Heart right ventricle (tissue), 16 donors: ENCODE results near the gene NEURL4. TPM values are rescaled to one million over a fixed set of nuclear protein-coding genes. Genes with fewer than 3 reads are reported as not detected.
A peak's percentile ranks its signal among the peaks of the same experiment; 100 is the strongest.

ENCODE experiments used
- ATAC-seq, 8 donors: fragments of 200-7000 bp; cut with Tn5 transposase; one replicate each; pipeline ENCODE4 v1.9.1; 2020; ENCODE audit warnings: mild to moderate bottlenecking in 8 of 8, moderate library complexity in 8 of 8, moderate number of reproducible peaks in 1 of 8
- DNase-seq, 2 donors: peaks; one replicate each; pipeline ENCODE4 v3.0.0-alpha.2; 2020
- H3K27ac ChIP-seq, 10 donors: fragments of 200-600 bp; sonication (generic) in 2 of 10; one replicate each; pipeline versions ENCODE4 v1.5.0 to v1.8.0; 2020 to 2022; ENCODE audit warnings: mild to moderate bottlenecking in 3 of 10
- H3K27me3 ChIP-seq, 7 donors: fragments of 200-600 bp; one replicate each; pipeline ENCODE4 v1.8.0; 2021 to 2022; ENCODE audit warnings: mild to moderate bottlenecking in 2 of 7
- H3K36me3 ChIP-seq, 9 donors: fragments of 200-600 bp; sonication (generic) in 1 of 9; one replicate each; pipeline versions ENCODE4 v1.5.0 to v1.8.0; 2020 to 2022; ENCODE audit warnings: mild to moderate bottlenecking in 2 of 9
- H3K4me1 ChIP-seq, 9 donors: fragments of 200-600 bp; sonication (generic) in 1 of 9; one replicate each; pipeline versions ENCODE4 v1.5.0 to v1.8.0; 2020 to 2022; ENCODE audit warnings: mild to moderate bottlenecking in 4 of 9
- H3K4me3 ChIP-seq, 10 donors: fragments of 200-600 bp; sonication (generic) in 2 of 10; one replicate each; pipeline versions ENCODE4 v1.5.0 to v1.8.0; 2020 to 2022; ENCODE audit warnings: mild to moderate bottlenecking in 7 of 10, moderate library complexity in 2 of 10
- H3K9me3 ChIP-seq, 11 donors: fragments of 200-600 bp in 10 of 11; sonication (generic) in 2 of 11; one replicate each; pipeline versions ENCODE4 v1.5.0 to v1.8.0; 2013 to 2022; ENCODE audit warnings: mild to moderate bottlenecking in 2 of 11, control low read depth in 1 of 11, moderate library complexity in 1 of 11
- CTCF ChIP-seq, 9 donors: fragments of 200-600 bp; sonication (generic) in 2 of 9; IDR thresholded peaks; one replicate each; pipeline versions ENCODE4 v1.5.0 to v1.8.0; 2021 to 2022; ENCODE audit warnings: antibody characterized with exemption in 9 of 9, mild to moderate bottlenecking in 5 of 9, moderate library complexity in 1 of 9
- WGBS, 2 donors: extraction: QIAGEN DNeasy Blood & Tissue Kit; methylation state at CpG; one replicate each; pipeline ENCODE4 v1.1.7; 2013; ENCODE audit warnings: inconsistent platforms in 1 of 2; 5-methylcytosine and 5-hydroxymethylcytosine counted together
- intact Hi-C, 10 donors: fragments of 100-400 bp; cut with DNase I; formaldehyde crosslinking; loops; one replicate each; pipeline versions ENCODE4 v1.11.1 to v1.14.2; 2022
- polyA plus RNA-seq, 2 donors: library from polyadenylated mRNA; stranded (reverse); fragments of 200-250 nt; gene quantifications; one replicate each; pipeline ENCODE4 v1.2.3, GENCODE V29; 2013
- total RNA-seq, 10 donors: library from RNA; stranded (reverse); fragmentation: NEBNext Ultra II Directional in 3 of 10; extraction: Animal tissue kit (Norgen Biotek cat#: 25700) in 3 of 10; gene quantifications; one replicate each; pipeline versions ENCODE4 v1.2.1 to v1.2.4, GENCODE V29; 2021 to 2023
- donor health status: Arrhythmogenic right ventricular cardiomyopathy.
- donor health status: ischemic (EF 13 %, LVEDD 7.1; RV severe dilation, severe dysfunction).
- donor health status: healthy with polysubstance abuse.
- donor health status: DM: no; HTN: yes; CAD: no.
- donor health status: DM: no; HTN: no; CAD: no.
- donor health status: ischemic (EF 25% LVEDD 6.9; RV normal size, moderate dysfunction).
- donor health status: ischemic (EF 25% LVEDD 5.7; RV mildly dilated, moderate dysfunction).
- donor health status: healthy.
- donor health status: DM: yes; HTN: yes; CAD: no.
- donor health status: Ischemic cardiomyopathy.
- donor health status: ischemic (EF 35%, LVEDD 5.7; RV mildly dilated, moderate dysfunction).
- donor health status: nonischemic (EF 11% LVEDD 7.7; RV severe dilation, severe dysfunction).
- donor health status: DM: yes; HTN: yes; CAD: no.
- donor health status: PGD.
- donor health status: ischemic (EF 29% LVEDD 5.4; RV normal size, mild dysfunction).
- donor health status: nonischemic (EF 23%, LVEDD 6.1; RV moderate dilation, normal function).

The NEURL4 gene
- total and polyA plus RNA-seq, 12 donors, result 21.7 to 55.5 (median 28.7) TPM

- Histone ChIP-seq H3K4me1 (peaks cover 0 to 18% (median 13%) of the 10 kb centered on the region in 9 donors), H3K36me3 (peaks cover 6 to 73% (median 44%) of the 10 kb centered on the region in 9 donors), H3K27me3 (no peaks in the 10 kb centered on the region), H3K4me3 (no peak overlapping the region), H3K27ac (no peak overlapping the region), H3K9me3 (no peaks in the 10 kb centered on the region)
- ATAC-seq, result no peak
- no peak for TF ChIP-seq CTCF (IDR thresholded peaks at IDR 0.05)
- 83 to 90% methylated on average over 3 of the region's 3 CpGs for WGBS, 2 donors
- DNase-seq, result no peak
- intact Hi-C loops, result no loop called here
These were observed 4.7 kb downstream of the NEURL4 start for GRCh38 chr17:7324438-7324779.

- H3K27ac ChIP-seq, result no peak overlapping the region
- no peaks in the 10 kb centered on the region for H3K27me3 ChIP-seq
- peak; percentile 25 to 90 (median 74) for TF ChIP-seq CTCF (IDR thresholded peaks at IDR 0.05)
- no peaks in the 10 kb centered on the region for H3K9me3 ChIP-seq
- peaks cover 6 to 78% (median 49%) of the 10 kb centered on the region in 9 donors for H3K36me3 ChIP-seq
- ATAC-seq, result peak in 5 of 8 donors; percentile 9 to 46 (median 26)
- 66 to 68% methylated on average over 39 of the region's 39 CpGs for WGBS, 2 donors
- DNase-seq, result peak in 1 of 2 donors; percentile 61
- intact Hi-C loops, result no loop called here
- peaks cover 0 to 18% (median 13%) of the 10 kb centered on the region in 9 donors for H3K4me1 ChIP-seq
- no peak overlapping the region for H3K4me3 ChIP-seq
These were observed 5.3 kb downstream of the NEURL4 start for GRCh38 chr17:7323731-7324437.

GRCh38 chr17:7322520-7323194 lies 6.5 kb downstream of the NEURL4 start:
- DNase-seq, result no peak
- H3K27ac ChIP-seq, result no peak overlapping the region
- no peak for TF ChIP-seq CTCF (IDR thresholded peaks at IDR 0.05)
- peaks cover 6 to 91% (median 60%) of the 10 kb centered on the region in 9 donors for H3K36me3 ChIP-seq
- H3K9me3 ChIP-seq, result no peaks in the 10 kb centered on the region
- H3K4me1 ChIP-seq, result peaks cover 0 to 6% (median 2%) of the 10 kb centered on the region in 9 donors
- no peak for ATAC-seq
- WGBS, 2 donors, result 91 to 93% methylated on average over 22 of the region's 22 CpGs
- no peak overlapping the region for H3K4me3 ChIP-seq
- H3K27me3 ChIP-seq, result no peaks in the 10 kb centered on the region
- intact Hi-C loops, result no loop called here

GRCh38 chr17:7321466-7321865 lies 7.7 kb downstream of the NEURL4 start:
- no peak for DNase-seq
- Histone ChIP-seq H3K9me3 (no peaks in the 10 kb centered on the region), H3K36me3 (peaks cover 6 to 99% (median 70%) of the 10 kb centered on the region in 9 donors), H3K4me3 (no peak overlapping the region), H3K27me3 (no peaks in the 10 kb centered on the region), H3K27ac (no peak overlapping the region), H3K4me1 (peaks cover 0 to 4% (median 0%) of the 10 kb centered on the region in 9 donors)
- 86 to 90% methylated on average over 15 of the region's 15 CpGs for WGBS, 2 donors
- no peak for ATAC-seq
- intact Hi-C loops, result no loop called here
- TF ChIP-seq CTCF (IDR thresholded peaks at IDR 0.05), result no peak
